Hepatic stellate cell (primary cell): ENCODE data around the gene TMEM183A.

Source experiments
- DNase-seq: peaks from one replicate; pipeline ENCODE4 v3.0.0; 2011; ENCODE audit warnings: low spot score

The TMEM183A gene

DNA sequence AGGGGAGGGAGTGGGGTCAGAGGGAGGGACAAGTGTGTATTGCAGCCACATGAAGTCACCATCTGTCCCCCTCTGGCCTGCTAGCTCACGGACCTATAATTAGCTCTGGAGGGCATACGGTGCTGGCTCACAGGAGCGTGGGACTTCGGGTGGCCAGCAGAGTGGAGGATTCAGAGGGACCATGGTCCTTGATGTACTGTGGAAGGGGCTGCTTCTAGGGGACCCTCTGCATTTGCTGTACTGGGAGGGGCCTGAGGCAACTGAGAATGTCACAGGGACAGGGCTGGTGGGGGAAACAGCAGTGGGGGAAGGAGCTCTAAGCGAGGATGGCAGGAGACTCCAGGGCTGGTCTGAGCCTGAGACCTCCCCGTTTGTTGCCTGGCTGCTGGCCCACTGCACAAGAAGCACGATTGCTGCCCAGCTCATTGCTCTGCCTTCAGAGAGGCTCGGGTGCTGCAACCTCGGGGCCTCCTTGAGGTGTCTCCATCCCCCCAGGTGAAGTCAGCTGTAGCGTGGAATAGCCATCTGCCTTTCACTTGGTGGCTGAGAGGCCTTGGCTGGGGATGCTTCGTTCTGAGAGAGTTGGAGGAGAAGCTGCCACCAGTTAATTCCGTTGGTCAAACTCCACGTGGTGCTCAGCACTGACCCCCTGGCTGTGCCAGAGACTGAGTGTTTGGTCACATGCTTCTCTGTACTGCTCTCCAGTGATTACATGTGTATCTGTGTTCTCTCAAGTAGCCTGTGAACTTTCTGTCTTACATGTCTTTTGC lies 21.8 kb downstream of the TMEM183A start:
- DNase-seq: no peak

GRCh38 chr1:203031467-203031866 lies 24.3 kb downstream of the TMEM183A start:
- no peak for DNase-seq

DNA sequence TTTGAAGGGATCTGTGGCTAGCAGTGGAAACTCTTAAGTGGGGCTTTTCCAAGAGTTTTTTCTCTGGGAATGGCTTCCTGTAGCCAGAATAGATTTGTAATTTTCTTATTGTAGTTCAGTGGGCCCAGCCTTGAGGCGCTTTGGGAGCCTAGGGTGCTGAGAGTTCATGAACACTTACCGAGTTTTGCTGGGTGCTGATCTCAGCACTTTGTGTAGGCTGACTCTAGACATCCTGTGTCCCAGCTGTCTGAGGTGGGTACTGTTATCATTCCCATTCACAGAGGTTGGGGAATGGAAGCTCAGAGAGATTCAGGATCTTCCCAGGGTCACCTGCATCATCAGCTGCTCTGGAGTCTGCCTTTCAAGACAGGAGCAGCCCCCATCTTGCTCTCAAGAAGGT lies 26.1 kb downstream of the TMEM183A start:
- DNase-seq: no peak

- no peak for DNase-seq
These were observed 26.7 kb downstream of the TMEM183A start for GRCh38 chr1:203033917-203034316.

DNA sequence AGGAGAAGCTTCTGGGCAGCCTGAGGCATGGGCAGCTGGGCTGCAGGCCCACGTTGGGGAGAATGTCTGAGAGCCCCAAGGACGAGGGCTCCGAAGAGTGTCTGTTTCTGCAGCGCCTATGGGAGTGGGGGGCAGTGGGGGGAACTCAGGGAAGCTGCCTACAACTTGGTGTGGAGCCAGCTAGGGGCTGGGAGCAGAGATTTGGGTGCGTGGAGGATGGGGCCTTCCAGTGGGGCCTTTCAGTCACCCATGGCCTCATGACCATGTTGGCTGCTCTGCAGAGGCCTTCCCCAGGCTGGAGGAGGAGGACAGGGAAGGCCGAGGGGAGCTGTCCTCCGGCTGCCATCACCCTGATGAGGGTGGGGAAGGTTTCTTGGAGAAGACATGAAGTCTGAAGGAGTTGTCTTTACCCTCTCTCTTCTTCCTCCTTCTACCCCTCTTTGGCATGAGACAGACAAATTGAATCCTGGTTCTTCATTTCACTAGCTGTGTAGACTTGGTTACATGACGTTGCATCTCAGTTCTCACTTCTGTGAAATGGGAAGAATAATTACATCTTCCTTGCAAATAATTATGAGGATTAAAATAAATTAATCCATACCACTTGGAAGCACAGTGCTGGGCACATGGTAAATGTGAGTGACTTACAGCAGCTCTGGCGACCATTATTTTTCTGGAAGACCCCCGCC lies 27.4 kb downstream of the TMEM183A start:
- no peak for DNase-seq

DNA sequence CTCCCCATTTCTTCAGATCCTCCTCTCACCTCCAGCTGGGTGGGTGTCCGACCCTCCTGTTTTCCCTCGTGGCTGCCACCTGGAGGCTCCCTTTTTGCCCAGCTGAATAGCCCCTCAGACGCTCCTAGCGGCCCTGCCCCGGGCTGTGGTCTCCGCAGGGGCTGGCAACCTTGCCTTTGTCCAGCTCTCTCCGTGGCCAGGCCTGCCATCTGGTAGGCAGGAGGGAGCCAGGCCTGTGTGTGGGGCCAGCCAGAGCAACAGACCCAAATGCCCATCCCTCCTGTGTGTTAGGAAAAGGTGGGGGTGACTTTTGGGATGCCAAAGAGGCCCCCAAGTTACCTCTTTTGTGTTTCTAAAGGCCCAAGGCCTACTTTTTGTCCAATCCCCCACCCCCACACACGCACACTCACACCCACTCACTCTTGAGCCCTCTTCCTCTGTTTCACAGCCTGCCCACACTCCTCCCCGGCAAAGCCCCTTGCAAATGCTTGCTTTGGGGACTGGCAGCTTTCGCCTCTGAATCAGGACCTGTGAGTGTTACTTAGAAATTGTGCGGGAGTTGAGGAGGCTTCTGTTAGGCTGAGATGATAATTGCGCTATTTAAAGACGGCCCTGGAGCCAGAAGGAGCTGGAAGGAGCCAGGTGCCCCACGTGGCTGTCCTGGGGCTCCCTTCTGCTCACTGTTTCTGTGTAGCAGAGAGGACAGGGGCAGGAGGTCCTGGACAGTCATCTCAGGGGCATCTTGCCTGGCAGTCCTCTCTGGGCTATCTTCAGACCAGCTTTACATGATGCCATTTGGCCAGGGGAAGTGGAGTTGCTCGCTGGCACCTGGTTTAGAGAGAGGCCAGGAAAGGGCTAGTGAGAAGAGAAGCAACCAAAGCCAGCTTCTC lies 28.2 kb downstream of the TMEM183A start:
- peak; percentile 2 for DNase-seq

DNA sequence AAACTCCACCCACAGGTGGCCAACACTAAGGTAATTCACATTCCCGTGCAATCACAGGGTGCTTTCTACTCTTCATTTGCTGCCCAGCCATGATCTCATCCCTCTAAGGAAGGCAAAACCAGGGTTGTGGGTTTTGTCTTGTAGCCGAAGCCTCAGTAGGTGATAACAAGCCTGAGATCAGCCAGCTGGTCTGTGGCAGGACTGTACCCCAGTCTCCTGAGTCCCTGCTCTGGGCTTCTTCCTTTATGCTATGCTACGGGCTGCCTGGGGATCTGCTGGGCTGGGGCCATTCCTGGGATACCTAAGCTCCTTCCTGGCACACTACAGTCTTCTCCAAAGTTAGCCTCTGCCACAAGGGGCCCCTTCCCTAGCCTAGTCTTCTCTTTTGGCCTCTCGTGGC lies 29.0 kb downstream of the TMEM183A start:
- DNase-seq: peak; percentile 54

- DNase-seq: no peak
These were observed 29.4 kb downstream of the TMEM183A start for GRCh38 chr1:203036537-203036936.

- DNase-seq: no peak
These were observed 30.5 kb downstream of the TMEM183A start for GRCh38 chr1:203037509-203038190.

DNA sequence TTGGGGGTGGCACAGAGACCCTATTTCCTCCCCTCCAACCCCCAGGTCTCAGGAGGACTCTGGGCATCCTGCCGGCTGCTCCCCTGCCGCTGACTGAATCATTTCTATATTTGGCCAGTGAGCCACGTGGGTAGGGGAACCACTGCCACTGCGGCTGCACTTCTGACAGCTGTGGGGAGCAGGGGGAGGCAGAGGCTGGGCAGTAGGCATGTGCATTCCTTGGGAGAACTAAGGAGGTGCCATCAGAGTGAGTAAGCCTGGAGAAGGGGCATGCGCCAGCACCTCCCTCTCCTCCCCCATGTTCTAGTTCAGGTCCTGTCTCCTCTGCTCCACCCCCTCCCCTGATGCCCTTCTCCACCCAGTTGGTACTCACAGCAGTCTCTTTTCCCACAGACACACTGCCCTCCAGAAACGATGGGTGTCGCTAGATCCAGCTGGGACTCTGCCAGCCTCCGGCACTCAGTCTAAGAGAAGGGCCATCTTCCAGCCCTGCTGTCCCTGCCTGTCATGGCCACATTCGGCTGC lies 31.1 kb downstream of the TMEM183A start:
- peak; percentile 91 for DNase-seq

DNA sequence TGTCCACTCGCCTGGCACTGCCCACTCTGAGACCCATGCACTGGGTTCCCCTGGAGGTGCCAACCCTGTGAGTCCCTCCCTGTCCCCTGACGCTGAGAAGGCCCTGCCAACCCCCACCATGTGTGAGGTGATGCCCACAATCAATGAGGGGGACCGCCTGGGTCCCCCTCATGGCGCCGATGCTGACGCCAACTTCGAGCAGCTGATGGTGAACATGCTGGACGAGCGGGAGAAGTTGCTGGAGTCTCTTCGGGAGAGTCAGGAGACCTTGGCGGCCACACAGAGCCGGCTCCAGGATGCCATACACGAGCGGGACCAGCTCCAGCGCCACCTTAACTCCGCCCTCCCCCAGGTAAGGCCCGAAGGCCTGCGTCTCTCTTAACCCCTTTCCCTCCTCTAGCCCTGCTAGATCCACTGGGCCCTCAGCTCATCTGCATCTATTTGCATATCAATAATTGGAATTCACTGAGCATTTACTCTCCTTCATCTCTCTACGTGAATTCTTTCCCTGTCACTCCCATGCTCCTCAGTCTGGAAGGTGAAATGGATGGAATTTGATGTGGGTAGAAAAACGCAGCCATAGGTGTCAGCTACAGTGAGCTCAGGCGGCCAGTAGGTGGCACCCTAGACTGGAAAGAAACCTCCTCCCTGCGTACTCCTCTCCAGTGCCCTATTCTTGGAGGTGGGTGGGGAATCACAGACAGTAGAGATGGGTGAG lies 31.9 kb downstream of the TMEM183A start:
- peak; percentile 81 for DNase-seq

DNA sequence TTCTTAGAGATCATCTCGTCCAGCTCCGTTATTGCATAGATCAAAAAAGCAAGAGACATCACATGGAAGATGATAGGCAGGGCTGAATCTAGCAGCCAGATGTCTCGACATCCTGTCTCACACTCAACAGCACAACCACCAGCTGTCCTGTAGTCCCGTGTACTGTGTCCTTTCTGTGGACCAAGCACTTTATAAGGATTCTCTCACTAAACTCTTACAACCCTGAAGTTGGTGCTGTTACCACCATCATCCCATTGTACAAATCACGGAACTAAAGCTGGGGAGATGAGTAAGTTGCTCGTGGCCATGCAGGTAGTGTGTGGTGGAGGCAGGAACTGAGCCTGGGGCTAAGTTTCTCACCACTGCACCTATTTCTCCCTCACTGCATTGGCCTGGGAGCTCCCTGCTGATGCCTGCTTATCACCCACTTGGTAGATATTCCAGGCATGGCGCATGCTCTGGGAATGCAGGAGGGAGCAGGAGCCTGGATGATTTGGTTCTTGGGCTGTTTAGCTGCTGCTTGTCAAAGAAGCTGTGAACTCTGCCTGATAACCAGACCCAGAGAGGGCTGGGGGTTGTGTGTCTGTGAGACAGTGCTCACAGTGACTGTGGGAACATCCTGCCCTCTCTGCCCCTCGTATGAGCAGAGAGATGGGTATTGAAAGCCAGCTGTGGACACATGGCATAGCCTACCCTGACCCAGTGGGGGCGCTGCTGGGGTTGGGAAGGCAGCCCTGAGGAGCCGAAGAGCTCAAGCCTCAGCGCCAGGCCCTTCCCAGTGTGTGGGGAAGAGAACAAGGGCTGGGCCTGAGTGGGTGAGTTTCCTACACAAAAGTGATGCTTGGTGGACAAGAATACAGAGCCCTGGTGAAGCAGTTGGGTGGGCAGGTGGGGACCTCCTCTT lies 32.7 kb downstream of the TMEM183A start:
- DNase-seq: no peak

DNA sequence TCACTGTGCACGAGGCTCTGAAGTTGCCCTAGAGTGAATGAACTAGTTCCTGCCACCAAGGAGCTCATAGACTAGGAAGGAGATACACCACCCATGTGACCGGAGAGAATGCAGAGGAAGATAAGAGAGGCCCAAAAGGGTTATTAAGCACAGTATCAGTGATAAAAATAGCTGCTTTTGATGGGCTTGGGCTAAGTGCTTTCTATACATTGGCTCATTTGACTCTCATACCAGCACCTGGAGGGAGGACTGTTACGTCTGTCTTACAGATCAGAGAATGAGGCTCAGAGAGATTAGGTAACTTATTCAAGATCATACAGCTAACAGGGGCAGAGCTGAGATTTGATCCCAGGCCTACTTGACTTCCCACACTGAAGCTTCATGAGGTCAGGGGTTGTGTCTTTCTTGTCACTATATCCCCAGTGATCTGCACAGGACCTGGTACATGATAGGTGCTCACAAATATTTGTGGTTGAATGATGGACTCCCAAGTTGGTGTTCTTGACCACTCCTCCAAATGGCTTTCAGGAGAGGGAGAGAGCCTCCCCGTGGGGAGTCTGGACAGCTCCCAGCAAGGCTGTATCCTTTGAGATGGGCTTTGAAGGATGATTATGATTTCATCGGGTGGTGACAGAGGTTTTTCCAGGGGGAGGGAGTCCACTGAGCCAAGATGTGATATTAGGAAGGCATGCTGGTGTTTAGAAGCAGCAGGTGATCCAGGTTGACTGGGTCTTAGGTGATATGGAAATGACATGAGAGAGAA lies 33.5 kb downstream of the TMEM183A start:
- DNase-seq: no peak

- no peak for DNase-seq
These were observed 34.3 kb downstream of the TMEM183A start for GRCh38 chr1:203041351-203041932.

- DNase-seq: no peak
These were observed 36.8 kb downstream of the TMEM183A start for GRCh38 chr1:203043830-203044545.

DNA sequence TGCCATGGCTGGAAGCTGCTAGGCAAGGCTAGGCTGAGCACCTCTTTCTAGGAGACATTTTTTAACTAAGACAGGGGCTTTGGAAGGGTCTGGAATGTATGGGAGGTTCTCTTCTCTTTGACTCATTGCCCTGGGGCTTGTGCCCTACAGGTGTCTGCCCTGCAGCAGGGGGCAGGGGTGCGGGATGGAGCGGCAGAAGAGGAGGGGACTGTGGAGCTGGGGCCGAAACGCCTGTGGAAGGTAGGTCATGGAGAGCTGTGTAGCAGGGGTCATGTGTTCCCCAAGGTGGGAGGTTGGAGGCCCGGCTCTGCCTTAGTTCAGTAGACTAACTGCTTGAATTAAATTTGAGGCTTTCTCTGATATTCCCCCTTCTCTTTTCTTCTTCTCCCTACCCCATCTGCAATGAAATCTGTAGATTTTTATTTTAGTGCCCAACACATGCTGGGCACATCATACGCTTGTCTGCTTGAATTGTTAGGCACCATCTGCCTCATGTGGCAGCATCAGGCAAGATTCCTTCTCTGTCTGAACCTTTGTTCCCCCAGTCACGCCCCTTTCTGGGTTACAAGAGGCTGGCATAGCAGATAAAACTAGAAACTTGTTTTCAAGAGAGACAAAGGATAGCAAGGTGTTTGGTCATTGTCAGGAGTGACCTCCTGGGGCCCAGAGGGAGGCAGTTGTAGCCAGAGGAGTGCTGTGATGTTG lies 37.5 kb downstream of the TMEM183A start:
- DNase-seq: no peak

- DNase-seq: no peak
These were observed 38.2 kb downstream of the TMEM183A start for GRCh38 chr1:203045336-203045735.
